ENCODE measurements around the gene GLI2. TPM values are rescaled to one million over a fixed set of nuclear protein-coding genes. Genes with fewer than 3 reads are reported as not detected.

The GLI2 gene
- total RNA-seq, 1 experiment from 2014 or later = 3.4 TPM

- no TSS peak for BruUV-seq (replicated peaks)
- Histone ChIP-seq H3K27me3 (ENCODE audit: insufficient read depth, low read length) (no peaks in the 10 kb centered on the region), H3K9me2 (ENCODE audit: insufficient read depth) (no peaks in the 10 kb centered on the region), H3K4me3 (replicated peaks in 1 of 2; ENCODE audit: low read depth in 1 of 2, low read length in 2 of 2) (no peak overlapping the region), H3K9ac (ENCODE audit: low read length) (no peak overlapping the region), H3K36me3 (ENCODE audit: control insufficient read depth in 1 of 2, insufficient read depth in 2 of 2, low read length in 2 of 2) (no peaks in the 10 kb centered on the region), H3K9me3 (ENCODE audit: control insufficient read depth in 1 of 2, insufficient read depth in 1 of 2, low read depth in 1 of 2, low read length in 2 of 2) (no peaks in the 10 kb centered on the region), H4K20me1 (ENCODE audit: insufficient read depth) (no peaks in the 10 kb centered on the region), H3K79me2 (ENCODE audit: insufficient read depth, low read length) (no peaks in the 10 kb centered on the region), H2AFZ (ENCODE audit: low read depth, low read length, poor library complexity, severe bottlenecking) (no peak overlapping the region), H3K27ac (ENCODE audit: low read depth, low read length) (no peak overlapping the region), H3K4me1 (ENCODE audit: control insufficient read depth in 1 of 2, insufficient read depth in 2 of 2, low read length in 2 of 2) (peaks cover 16 to 40% of the 10 kb centered on the region in 2 experiments; a peak in 3 of 4 replicates), H3K4me2 (ENCODE audit: low read length) (no peak overlapping the region)
- RAD21 ChIA-PET (ENCODE audit: low non-redundant PET in 1 of 2, low total read pairs in 2 of 2, uncharacterized antibody in 2 of 2, unreplicated experiment in 2 of 2) = no interaction called here
- intact Hi-C loops (cut with micrococcal nuclease) = no loop called here
- DNase-seq (ENCODE audit: low read depth, low spot score) = no peak
- ATAC-seq = no peak
- POLR2A ChIA-PET = interaction anchor here (9.6 kb wide), 1 partner anchor 375 kb away, joined by 100 read pairs; no protein-coding TSS in a partner anchor
- CTCF ChIA-PET = interaction anchor here (1.0 to 1.6 kb wide), 3 partner anchors 369 to 379 kb away, joined by 4 to 6 read pairs (median 5); no protein-coding TSS in a partner anchor
- TF ChIP-seq RAD21 (IDR thresholded peaks at IDR 0.05; ENCODE audit: low read depth) (no peak), EZH2phosphoT487 (IDR thresholded peaks at IDR 0.05; ENCODE audit: borderline replicate concordance) (no peak), SIN3A (IDR thresholded peaks at IDR 0.05; ENCODE audit: low read depth) (no peak), JUND (IDR thresholded peaks at IDR 0.05) (no peak), ZBTB33 (IDR thresholded peaks at IDR 0.05; ENCODE audit: extremely low read depth, insufficient replicate concordance, low read length) (no peak)
Observed at GRCh38 chr2:120701096-120701495, 34.6 kb upstream of the GLI2 start.

GRCh38 chr2:120701499-120701898 lies 34.2 kb upstream of the GLI2 start:
- intact Hi-C loops (cut with micrococcal nuclease) = no loop called here
- ChIA-PET POLR2A (interaction anchor here (9.6 kb wide), 1 partner anchor 374 kb away, joined by 100 read pairs; no protein-coding TSS in a partner anchor), RAD21 (ENCODE audit: low non-redundant PET in 1 of 2, low total read pairs in 2 of 2, uncharacterized antibody in 2 of 2, unreplicated experiment in 2 of 2) (no interaction called here), CTCF (interaction anchor here (1.0 to 1.6 kb wide), 3 partner anchors 369 to 379 kb away, joined by 4 to 6 read pairs (median 5); no protein-coding TSS in a partner anchor)
- H3K4me1 ChIP-seq (ENCODE audit: control insufficient read depth in 1 of 2, insufficient read depth in 2 of 2, low read length in 2 of 2) = peaks cover 16 to 40% of the 10 kb centered on the region in 2 experiments; a peak in 3 of 4 replicates
- H4K20me1 ChIP-seq (ENCODE audit: insufficient read depth) = no peaks in the 10 kb centered on the region
- H3K4me3 ChIP-seq (replicated peaks in 1 of 2; ENCODE audit: low read depth in 1 of 2, low read length in 2 of 2) = no peak overlapping the region
- H3K36me3 ChIP-seq (ENCODE audit: control insufficient read depth in 1 of 2, insufficient read depth in 2 of 2, low read length in 2 of 2) = no peaks in the 10 kb centered on the region
- H3K9ac ChIP-seq (ENCODE audit: low read length) = no peak overlapping the region
- no peak overlapping the region for H3K27ac ChIP-seq (ENCODE audit: low read depth, low read length)
- no peaks in the 10 kb centered on the region for H3K9me3 ChIP-seq (ENCODE audit: control insufficient read depth in 1 of 2, insufficient read depth in 1 of 2, low read depth in 1 of 2, low read length in 2 of 2)
- no peak for ATAC-seq
- no peak for TF ChIP-seq POLR2AphosphoS5 (IDR thresholded peaks at IDR 0.05; ENCODE audit: low read depth, low read length)
- no peak overlapping the region for H3K4me2 ChIP-seq (ENCODE audit: low read length)
- no peaks in the 10 kb centered on the region for H3K79me2 ChIP-seq (ENCODE audit: insufficient read depth, low read length)
- no peaks in the 10 kb centered on the region for H3K9me2 ChIP-seq (ENCODE audit: insufficient read depth)
- BruUV-seq (replicated peaks) = no TSS peak
- H3K27me3 ChIP-seq (ENCODE audit: insufficient read depth, low read length) = no peaks in the 10 kb centered on the region
- DNase-seq (ENCODE audit: low read depth, low spot score) = no peak
- H2AFZ ChIP-seq (ENCODE audit: low read depth, low read length, poor library complexity, severe bottlenecking) = no peak overlapping the region

Measured in HCT116 (cell line).